OCI-LY1 (cell line): Measurements from ENCODE around the gene SLC39A11.

ENCODE experiments used
- H2AFZ ChIP-seq: fragments of 200-600 bp; sonication (generic), shearing (Covaris generic); 2 replicates; pipeline ENCODE4 v1.6.0; 2014; ENCODE audit warnings: antibody characterized with exemption, mild to moderate bottlenecking, low read length
- H3F3A ChIP-seq: fragments of 200-600 bp; sonication (generic), shearing (Covaris generic); 2 replicates; pipeline ENCODE4 v1.6.0; 2014; ENCODE audit warnings: mild to moderate bottlenecking, antibody characterized with exemption, low read length, moderate library complexity; ENCODE audit not compliant: insufficient read depth
- H3K27ac ChIP-seq: fragments of 200-600 bp; sonication (generic); 2 replicates; pipeline ENCODE4 v1.5.1; 2014; ENCODE audit warnings: low read length, mixed run types, mild to moderate bottlenecking, low read depth; ENCODE audit not compliant: poor library complexity, severe bottlenecking
- H3K27me3 ChIP-seq: fragments of 200-600 bp; sonication (generic); 2 replicates; pipeline ENCODE4 v1.6.0; 2014; ENCODE audit warnings: antibody characterized with exemption, mild to moderate bottlenecking, low read length, moderate library complexity; ENCODE audit not compliant: insufficient read depth
- H3K36me3 ChIP-seq: fragments of 200-600 bp; sonication (generic); 2 replicates; pipeline ENCODE4 v1.6.1; 2014; ENCODE audit warnings: mild to moderate bottlenecking, antibody characterized with exemption, low read length, moderate library complexity, mixed read lengths; ENCODE audit not compliant: insufficient read depth
- H3K4me1 ChIP-seq: fragments of 200-600 bp; sonication (generic); 2 replicates; pipeline ENCODE4 v1.5.1; 2014; ENCODE audit warnings: mild to moderate bottlenecking, low read length, moderate library complexity; ENCODE audit not compliant: insufficient read depth, severe bottlenecking
- H3K4me2 ChIP-seq: fragments of 200-600 bp; sonication (generic), shearing (Covaris generic); 2 replicates; pipeline ENCODE4 v1.6.1; 2014; ENCODE audit warnings: low read length
- H3K4me3 ChIP-seq: fragments of 200-600 bp; sonication (generic); 2 replicates; pipeline ENCODE4 v1.5.1; 2014; ENCODE audit warnings: low read length, low read depth, mild to moderate bottlenecking, mixed read lengths; ENCODE audit not compliant: poor library complexity, severe bottlenecking
- H3K79me2 ChIP-seq: fragments of 200-600 bp; shearing (Covaris generic); 2 replicates; pipeline ENCODE4 v1.6.1; 2016; ENCODE audit warnings: mixed run types, low read length, mixed read lengths; ENCODE audit not compliant: insufficient read depth
- H3K9ac ChIP-seq: fragments of 200-600 bp; sonication (generic), shearing (Covaris generic); 2 replicates; pipeline ENCODE4 v1.6.1; 2014; ENCODE audit warnings: mild to moderate bottlenecking, low read length, mixed read lengths
- H3K9me2 ChIP-seq: fragments of 200-600 bp; sonication (generic), shearing (Covaris generic); 2 replicates; pipeline ENCODE4 v1.6.1; 2014; ENCODE audit warnings: low read depth, mild to moderate bottlenecking, low read length, mixed read lengths
- H3K9me3 ChIP-seq: fragments of 200-600 bp; shearing (Covaris generic); 2 replicates; pipeline ENCODE4 v1.6.1; 2014; ENCODE audit warnings: low read length, mixed read lengths
- H4K20me1 ChIP-seq: fragments of 200-600 bp; sonication (generic), shearing (Covaris generic); 2 replicates; pipeline ENCODE4 v1.6.0; 2016; ENCODE audit warnings: mild to moderate bottlenecking, low read length; ENCODE audit not compliant: insufficient read depth
- CTCF ChIP-seq: fragments of 200-600 bp; sonication (generic), shearing (Covaris generic); IDR thresholded peaks from 2 replicates; pipeline ENCODE4 v1.5.1; 2017; ENCODE audit warnings: mild to moderate bottlenecking, antibody characterized with exemption, low read length, moderate library complexity, mixed read lengths
- EZH2 ChIP-seq: fragments of 200-600 bp; sonication (generic), shearing (Covaris generic); IDR thresholded peaks from 2 replicates; pipeline ENCODE4 v1.8.0; 2017; ENCODE audit warnings: borderline replicate concordance, mixed run types, mild to moderate bottlenecking, antibody characterized with exemption, low read length, moderate library complexity, mixed read lengths

SLC39A11 gene

DNA sequence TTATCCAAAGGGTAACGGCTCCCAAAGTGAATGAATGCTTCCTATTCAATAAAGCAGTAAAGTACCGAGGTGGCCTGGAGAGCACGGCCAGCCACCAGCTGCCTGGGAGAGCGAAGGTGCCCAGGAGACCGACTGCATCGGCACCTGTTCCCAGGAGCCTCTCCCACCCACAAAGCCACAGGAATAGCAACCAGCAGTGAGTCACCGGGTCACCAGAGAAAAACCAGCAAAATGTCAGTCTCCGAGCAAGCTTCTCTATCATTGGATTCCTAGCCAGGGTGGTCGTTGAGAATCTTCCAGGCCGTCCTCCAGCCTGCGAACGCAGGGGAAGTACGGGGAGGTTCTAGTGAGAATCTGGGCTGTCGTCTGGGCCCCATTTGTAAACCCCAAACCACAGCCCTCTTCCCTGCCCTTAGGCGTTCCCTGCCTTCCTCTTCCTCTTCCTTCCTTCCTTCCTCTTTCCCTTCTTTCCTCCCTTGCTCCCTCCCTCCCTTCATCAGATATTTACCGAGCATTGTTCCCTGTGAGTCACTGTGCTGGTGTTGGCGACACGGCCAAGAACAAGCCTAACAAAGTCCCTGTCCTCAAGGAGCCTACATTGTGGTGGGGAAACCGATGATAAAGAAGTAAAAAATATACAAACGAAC, 114.6 kb downstream of the SLC39A11 start:
- Histone ChIP-seq H3K9me3 (no peaks in the 10 kb centered on the region), H2AFZ (no peak overlapping the region), H3K9ac (no peak overlapping the region), H3F3A (no peaks in the 10 kb centered on the region), H3K79me2 (no peaks in the 10 kb centered on the region), H3K27ac (no peak overlapping the region), H3K36me3 (no peaks in the 10 kb centered on the region; the same call in 1 of the 2 replicates), H3K9me2 (no peaks in the 10 kb centered on the region), H4K20me1 (no peaks in the 10 kb centered on the region), H3K4me1 (no peaks in the 10 kb centered on the region), H3K4me3 (no peak overlapping the region), H3K27me3 (no peaks in the 10 kb centered on the region), H3K4me2 (no peak overlapping the region)
- TF ChIP-seq CTCF (no peak), EZH2 (no peak)

- Histone ChIP-seq H3K4me3 (no peak overlapping the region), H3K79me2 (no peaks in the 10 kb centered on the region), H3K9me3 (no peaks in the 10 kb centered on the region), H3K4me2 (no peak overlapping the region), H3F3A (no peaks in the 10 kb centered on the region), H3K27me3 (no peaks in the 10 kb centered on the region), H3K36me3 (no peaks in the 10 kb centered on the region; the same call in 1 of the 2 replicates), H3K27ac (no peak overlapping the region), H3K4me1 (no peaks in the 10 kb centered on the region), H4K20me1 (no peaks in the 10 kb centered on the region), H3K9ac (no peak overlapping the region), H2AFZ (no peak overlapping the region), H3K9me2 (no peaks in the 10 kb centered on the region)
- TF ChIP-seq CTCF (no peak), EZH2 (no peak)
Measured at GRCh38 chr17:72976971-72977770, 115.3 kb downstream of the SLC39A11 start.

- Histone ChIP-seq H3K36me3 (no peaks in the 10 kb centered on the region; the same call in 1 of the 2 replicates), H3K4me1 (peaks cover 15% of the 10 kb centered on the region), H3K27me3 (no peaks in the 10 kb centered on the region), H3K4me3 (no peak overlapping the region), H3F3A (no peaks in the 10 kb centered on the region), H3K9ac (no peak overlapping the region), H3K9me2 (no peaks in the 10 kb centered on the region), H3K79me2 (no peaks in the 10 kb centered on the region), H3K4me2 (no peak overlapping the region), H2AFZ (no peak overlapping the region), H3K9me3 (no peaks in the 10 kb centered on the region), H4K20me1 (no peaks in the 10 kb centered on the region), H3K27ac (no peak overlapping the region)
- no peak for TF ChIP-seq EZH2
- TF ChIP-seq CTCF, result no peak
Measured at GRCh38 chr17:72975509-72975908, 117.0 kb downstream of the SLC39A11 start.
